HCT116 (cell line): ENCODE results near the gene LRRN2.

Source experiments
- EGR1 ChIP-seq: IDR thresholded peaks from 2 replicates; pipeline ENCODE4 v1.6.1; 2012; ENCODE audit warnings: low read depth
- EZH2phosphoT487 ChIP-seq: fragments of 200-600 bp; IDR thresholded peaks from 2 replicates; pipeline ENCODE4 v1.6.1; 2018; ENCODE audit warnings: antibody characterized with exemption, borderline replicate concordance
- JUND ChIP-seq: IDR thresholded peaks from 2 replicates; pipeline ENCODE4 v1.6.1; 2012
- POLR2A ChIP-seq: IDR thresholded peaks from 2 replicates; pipeline ENCODE4 v1.7.0; 2011; ENCODE audit warnings: borderline replicate concordance; ENCODE audit not compliant: insufficient read depth, insufficient read length; ENCODE audit errors: extremely low read depth
- POLR2AphosphoS5 ChIP-seq: IDR thresholded peaks from 2 replicates; pipeline ENCODE4 v1.6.1; 2011; ENCODE audit warnings: mild to moderate bottlenecking, low read depth, low read length, moderate library complexity
- TCF7L2 ChIP-seq: IDR thresholded peaks from 2 replicates; pipeline ENCODE4 v1.7.0; 2011; ENCODE audit warnings: borderline replicate concordance, inconsistent platforms; ENCODE audit not compliant: insufficient read depth, insufficient read length; ENCODE audit errors: extremely low read depth
- ZFX ChIP-seq: fragments of 450-650 bp; IDR thresholded peaks from 2 replicates; pipeline ENCODE4 v1.6.1; 2017
- TF ChIP-seq, protein P1 (sequence below), 3 experiments: fragments of 200-600 bp in 1 of 3; sonication (generic) in 1 of 3; IDR thresholded peaks in 2 of 3; conservative IDR thresholded peaks in 1 of 3; 2 replicates each; pipeline ENCODE4 v1.5.1; 2012 to 2017; ENCODE audit warnings: low read depth in 2 of 3, low read length in 2 of 3, antibody characterized with exemption in 1 of 3, borderline replicate concordance in 1 of 3, control low read depth in 1 of 3, mild to moderate bottlenecking in 1 of 3, mixed read lengths in 1 of 3, mixed run types in 1 of 3, moderate library complexity in 1 of 3; ENCODE audit not compliant: insufficient read depth in 1 of 3
- TF ChIP-seq, protein P2 (sequence below): IDR thresholded peaks from 2 replicates; pipeline ENCODE4 v1.6.1; 2012; ENCODE audit warnings: low read depth

DNA sequence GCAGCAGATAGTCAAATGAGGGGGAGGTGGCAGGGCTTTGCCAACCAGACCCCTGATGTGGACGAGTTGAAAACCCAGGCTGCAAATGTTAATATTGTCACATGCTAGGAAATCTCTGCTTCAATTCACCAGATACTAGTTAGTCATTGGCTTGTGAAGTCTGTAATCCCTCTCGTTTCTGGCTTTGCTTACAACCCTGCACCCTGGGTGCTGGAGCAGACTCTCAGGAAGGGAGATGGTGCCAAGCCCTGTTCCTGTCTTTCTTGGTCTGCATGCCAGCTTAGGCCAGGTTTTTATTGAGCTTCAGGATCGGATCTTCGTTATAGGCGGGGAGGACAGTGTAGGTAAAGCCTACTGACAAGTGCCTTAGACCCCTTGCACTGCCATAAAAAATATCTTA is 116.1 kb downstream of the LRRN2 start:
- TF ChIP-seq, protein P1, sequence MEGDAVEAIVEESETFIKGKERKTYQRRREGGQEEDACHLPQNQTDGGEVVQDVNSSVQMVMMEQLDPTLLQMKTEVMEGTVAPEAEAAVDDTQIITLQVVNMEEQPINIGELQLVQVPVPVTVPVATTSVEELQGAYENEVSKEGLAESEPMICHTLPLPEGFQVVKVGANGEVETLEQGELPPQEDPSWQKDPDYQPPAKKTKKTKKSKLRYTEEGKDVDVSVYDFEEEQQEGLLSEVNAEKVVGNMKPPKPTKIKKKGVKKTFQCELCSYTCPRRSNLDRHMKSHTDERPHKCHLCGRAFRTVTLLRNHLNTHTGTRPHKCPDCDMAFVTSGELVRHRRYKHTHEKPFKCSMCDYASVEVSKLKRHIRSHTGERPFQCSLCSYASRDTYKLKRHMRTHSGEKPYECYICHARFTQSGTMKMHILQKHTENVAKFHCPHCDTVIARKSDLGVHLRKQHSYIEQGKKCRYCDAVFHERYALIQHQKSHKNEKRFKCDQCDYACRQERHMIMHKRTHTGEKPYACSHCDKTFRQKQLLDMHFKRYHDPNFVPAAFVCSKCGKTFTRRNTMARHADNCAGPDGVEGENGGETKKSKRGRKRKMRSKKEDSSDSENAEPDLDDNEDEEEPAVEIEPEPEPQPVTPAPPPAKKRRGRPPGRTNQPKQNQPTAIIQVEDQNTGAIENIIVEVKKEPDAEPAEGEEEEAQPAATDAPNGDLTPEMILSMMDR (IDR thresholded peaks at IDR 0.05 in 2 of 3, conservative IDR thresholded peaks at IDR 0.05 in 1 of 3; ENCODE audit: borderline replicate concordance in 1 of 3, insufficient read depth in 1 of 3, low read depth in 2 of 3, low read length in 2 of 3), result no peak
- no peak for TF ChIP-seq POLR2AphosphoS5
- no peak for TF ChIP-seq EZH2phosphoT487
- TF ChIP-seq EGR1, result no peak
- TF ChIP-seq, protein P2, sequence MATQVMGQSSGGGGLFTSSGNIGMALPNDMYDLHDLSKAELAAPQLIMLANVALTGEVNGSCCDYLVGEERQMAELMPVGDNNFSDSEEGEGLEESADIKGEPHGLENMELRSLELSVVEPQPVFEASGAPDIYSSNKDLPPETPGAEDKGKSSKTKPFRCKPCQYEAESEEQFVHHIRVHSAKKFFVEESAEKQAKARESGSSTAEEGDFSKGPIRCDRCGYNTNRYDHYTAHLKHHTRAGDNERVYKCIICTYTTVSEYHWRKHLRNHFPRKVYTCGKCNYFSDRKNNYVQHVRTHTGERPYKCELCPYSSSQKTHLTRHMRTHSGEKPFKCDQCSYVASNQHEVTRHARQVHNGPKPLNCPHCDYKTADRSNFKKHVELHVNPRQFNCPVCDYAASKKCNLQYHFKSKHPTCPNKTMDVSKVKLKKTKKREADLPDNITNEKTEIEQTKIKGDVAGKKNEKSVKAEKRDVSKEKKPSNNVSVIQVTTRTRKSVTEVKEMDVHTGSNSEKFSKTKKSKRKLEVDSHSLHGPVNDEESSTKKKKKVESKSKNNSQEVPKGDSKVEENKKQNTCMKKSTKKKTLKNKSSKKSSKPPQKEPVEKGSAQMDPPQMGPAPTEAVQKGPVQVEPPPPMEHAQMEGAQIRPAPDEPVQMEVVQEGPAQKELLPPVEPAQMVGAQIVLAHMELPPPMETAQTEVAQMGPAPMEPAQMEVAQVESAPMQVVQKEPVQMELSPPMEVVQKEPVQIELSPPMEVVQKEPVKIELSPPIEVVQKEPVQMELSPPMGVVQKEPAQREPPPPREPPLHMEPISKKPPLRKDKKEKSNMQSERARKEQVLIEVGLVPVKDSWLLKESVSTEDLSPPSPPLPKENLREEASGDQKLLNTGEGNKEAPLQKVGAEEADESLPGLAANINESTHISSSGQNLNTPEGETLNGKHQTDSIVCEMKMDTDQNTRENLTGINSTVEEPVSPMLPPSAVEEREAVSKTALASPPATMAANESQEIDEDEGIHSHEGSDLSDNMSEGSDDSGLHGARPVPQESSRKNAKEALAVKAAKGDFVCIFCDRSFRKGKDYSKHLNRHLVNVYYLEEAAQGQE, result no peak
- TF ChIP-seq ZFX, result no peak
- TF ChIP-seq POLR2A, result no peak
- no peak for TF ChIP-seq TCF7L2
- no peak for TF ChIP-seq JUND
